ENCODE measurements around the gene CD79B. TPM values are rescaled to one million over a fixed set of nuclear protein-coding genes. Genes with fewer than 3 reads are reported as not detected.
A peak's percentile ranks its signal among the peaks of the same experiment; 100 is the strongest.

Gene CD79B
- total and polyA plus RNA-seq, 10 of the 15 experiments (the other 5 are each of a cell fraction or from before 2014, with no cell fraction given), result 17.5 to 148 (median 79.1) TPM

- no peak for TF ChIP-seq SREBF1 (IDR thresholded peaks at IDR 0.05; ENCODE audit: low read length)
- no peak for TF ChIP-seq SKIL (IDR thresholded peaks at IDR 0.05; ENCODE audit: low read depth, poor library complexity, severe bottlenecking)
- peak; percentile 76 for TF ChIP-seq ZNF687 (IDR thresholded peaks at IDR 0.05)
- no peak for TF ChIP-seq POLR2AphosphoS5 (IDR thresholded peaks at IDR 0.05; ENCODE audit: low read length)
- peak; percentile 51 for TF ChIP-seq MEF2B (IDR thresholded peaks at IDR 0.05; ENCODE audit: partially characterized antibody, poor library complexity, severe bottlenecking)
- TF ChIP-seq RUNX3 (IDR thresholded peaks at IDR 0.05; ENCODE audit: low read length), result no peak
- TF ChIP-seq BACH1 (IDR thresholded peaks at IDR 0.05; ENCODE audit: borderline replicate concordance), result no peak
- TF ChIP-seq BHLHE40 (IDR thresholded peaks at IDR 0.05; ENCODE audit: borderline replicate concordance in 1 of 2, low read depth in 2 of 2, low read length in 1 of 2), result peak; percentile 79 to 84
- TF ChIP-seq YBX1 (IDR thresholded peaks at IDR 0.05), result no peak
Measured at GRCh38 chr17:63927464-63928171, 4.5 kb downstream of the CD79B start (continued).

All from GM12878 (cell line).